Vagina (tissue), 2 donors: Measurements from ENCODE around the gene KRT33A. TPM values are rescaled to one million over a fixed set of nuclear protein-coding genes. Genes with fewer than 3 reads are reported as not detected.

Source experiments
- DNase-seq, 2 donors: peaks; one replicate each; pipeline ENCODE4 v3.0.0-alpha.2; 2017; ENCODE audit errors: extremely low spot score in 2 of 2
- H3K27ac ChIP-seq: fragments of 200-600 bp; sonication (generic); one replicate; pipeline ENCODE4 v1.5.1; 2019
- H3K27me3 ChIP-seq: fragments of 200-600 bp; sonication (generic); one replicate; pipeline ENCODE4 v1.5.1; 2019
- H3K36me3 ChIP-seq, 2 donors: fragments of 200-600 bp; sonication (generic); one replicate each; pipeline ENCODE4 v1.5.1; 2017 to 2019
- H3K4me1 ChIP-seq: fragments of 200-600 bp; sonication (generic); one replicate; pipeline ENCODE4 v1.5.1; 2019
- H3K4me3 ChIP-seq, 2 donors: fragments of 200-600 bp; sonication (generic); 1 replicate in 1 of 2; 2 replicates in 1 of 2; pipeline ENCODE4 v1.5.1; 2016 to 2019
- H3K9me3 ChIP-seq: fragments of 200-600 bp; sonication (generic); one replicate; pipeline ENCODE4 v1.5.1; 2019
- CTCF ChIP-seq, 3 experiments: fragments of 450-650 bp in 2 of 3; fragments of 200-600 bp in 1 of 3; sonication (generic) in 1 of 3; IDR thresholded peaks; one replicate each; pipeline ENCODE4 v1.5.1; 2017 to 2019; ENCODE audit warnings: antibody characterized with exemption in 3 of 3, mild to moderate bottlenecking in 2 of 3, moderate library complexity in 2 of 3
- POLR2A ChIP-seq, 2 donors: fragments of 450-650 bp; IDR thresholded peaks; one replicate each; pipeline ENCODE4 v1.6.1; 2017; ENCODE audit warnings: antibody characterized with exemption in 2 of 2, mild to moderate bottlenecking in 2 of 2, moderate library complexity in 2 of 2
- POLR2AphosphoS5 ChIP-seq, 2 donors: sonication (generic); formaldehyde crosslinking; IDR thresholded peaks; one replicate each; pipeline ENCODE4 v1.9.0; 2017; ENCODE audit warnings: antibody characterized with exemption in 2 of 2, mild to moderate bottlenecking in 2 of 2, low read depth in 1 of 2; ENCODE audit not compliant: insufficient read depth in 1 of 2
- intact Hi-C: fragments of 100-400 bp; cut with DNase I; formaldehyde crosslinking; loops from one replicate; pipeline ENCODE4 v1.15.1; 2023
- total RNA-seq: library from RNA; depleted of rRNA; stranded (reverse); fragments of >200 nt; gene quantifications from one replicate; pipeline ENCODE4 v1.2.3, GENCODE V29; 2016

The KRT33A gene
- total RNA-seq, 1 donor from 2014 or later, result 1.5 TPM

DNA sequence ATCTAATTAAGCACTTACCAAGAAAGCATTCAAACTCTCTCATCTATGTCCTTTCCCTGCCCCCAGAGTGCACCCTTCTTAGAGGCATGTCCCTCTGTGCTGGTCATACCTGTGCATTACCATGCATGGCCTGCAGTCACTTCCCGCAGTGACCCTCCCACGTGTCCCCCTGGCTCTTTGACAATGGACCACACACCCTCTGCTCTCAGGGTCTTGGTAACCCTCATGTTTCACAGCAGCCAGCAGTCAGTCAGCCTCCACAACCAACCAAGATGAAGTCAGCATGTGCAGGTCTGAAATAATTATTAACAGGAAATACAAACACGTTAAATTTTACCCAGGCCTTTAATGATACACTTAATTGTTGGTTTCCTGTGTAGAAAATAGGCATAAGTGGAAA, 10.1 kb downstream of the KRT33A start:
- peaks cover 21% of the 10 kb centered on the region for H3K4me1 ChIP-seq
- no peak for TF ChIP-seq POLR2A (IDR thresholded peaks at IDR 0.05)
- no peak for TF ChIP-seq POLR2AphosphoS5 (IDR thresholded peaks at IDR 0.05; ENCODE audit: insufficient read depth in 1 of 2, low read depth in 1 of 2)
- no peak for TF ChIP-seq CTCF (IDR thresholded peaks at IDR 0.05)
- H3K36me3 ChIP-seq, result no peaks in the 10 kb centered on the region
- H3K27me3 ChIP-seq, result no peaks in the 10 kb centered on the region
- DNase-seq, result no peak
- no peak overlapping the region for H3K27ac ChIP-seq
- H3K9me3 ChIP-seq, result no peaks in the 10 kb centered on the region
- H3K4me3 ChIP-seq, result no peak overlapping the region
- intact Hi-C loops, result no loop called here

DNA sequence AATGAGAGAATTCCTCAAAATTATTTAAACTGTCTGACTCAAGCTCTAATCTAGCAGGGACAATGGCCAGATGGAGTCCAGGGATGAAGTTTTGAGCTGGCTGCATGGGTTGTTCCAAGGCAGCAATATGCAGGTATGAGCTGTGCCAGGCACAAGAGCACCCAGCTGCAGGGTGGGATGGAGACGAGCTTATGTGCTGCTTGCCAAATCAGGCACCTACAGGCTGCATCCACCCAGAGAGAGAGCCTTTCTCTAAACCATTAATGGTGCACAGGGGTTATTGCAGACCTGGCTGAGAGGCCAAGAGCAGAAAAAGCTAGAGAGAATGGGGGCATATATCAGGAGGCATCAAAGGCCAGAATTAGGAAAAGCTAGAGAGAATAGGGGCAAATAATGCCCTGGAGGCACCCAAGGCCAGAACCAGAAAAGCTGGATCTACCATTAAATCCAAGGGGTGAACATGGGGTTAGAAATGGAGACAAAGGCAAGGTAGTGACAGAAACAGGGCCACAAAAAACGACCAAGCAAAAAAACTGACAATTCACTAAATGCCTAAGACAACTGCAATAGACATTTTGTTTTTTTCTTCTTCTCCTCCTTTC, 11.0 kb downstream of the KRT33A start:
- no peak overlapping the region for H3K4me3 ChIP-seq
- intact Hi-C loops, result no loop called here
- peak overlapping the region; percentile 50 for H3K27ac ChIP-seq
- H3K9me3 ChIP-seq, result no peaks in the 10 kb centered on the region
- no peaks in the 10 kb centered on the region for H3K36me3 ChIP-seq
- no peak for DNase-seq
- H3K27me3 ChIP-seq, result no peaks in the 10 kb centered on the region
- peaks cover 29% of the 10 kb centered on the region for H3K4me1 ChIP-seq
- TF ChIP-seq POLR2AphosphoS5 (IDR thresholded peaks at IDR 0.05; ENCODE audit: insufficient read depth in 1 of 2, low read depth in 1 of 2) (no peak), CTCF (IDR thresholded peaks at IDR 0.05) (no peak), POLR2A (IDR thresholded peaks at IDR 0.05) (no peak)

DNA sequence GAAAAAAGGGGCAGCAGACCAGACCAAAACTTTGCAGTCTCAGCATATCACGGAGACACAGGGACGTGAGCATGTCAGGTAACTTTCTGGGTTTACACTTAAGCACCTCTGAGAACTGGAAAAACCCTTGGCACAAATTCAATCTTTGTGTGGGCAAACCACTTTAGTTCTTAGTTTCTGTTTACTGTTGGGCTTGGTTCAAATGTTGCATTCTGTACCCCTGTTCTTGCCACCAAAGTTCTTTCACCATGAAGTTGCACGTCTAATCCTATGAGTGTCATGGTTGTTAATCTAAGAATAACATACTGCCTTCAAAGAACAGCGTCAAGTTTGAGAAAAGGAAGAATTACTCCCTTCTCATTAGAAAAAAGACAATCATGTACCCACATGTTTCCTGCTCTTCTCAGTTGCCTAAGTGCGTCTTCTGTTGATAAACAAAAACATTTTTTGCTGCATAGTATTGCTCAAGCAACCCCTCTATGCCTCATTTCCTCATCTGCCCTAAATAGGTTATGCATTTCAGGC, 11.6 kb downstream of the KRT33A start:
- intact Hi-C loops, result no loop called here
- Histone ChIP-seq H3K4me3 (no peak overlapping the region), H3K27ac (peak overlapping the region; percentile 50), H3K36me3 (no peaks in the 10 kb centered on the region), H3K4me1 (peaks cover 34% of the 10 kb centered on the region), H3K27me3 (no peaks in the 10 kb centered on the region), H3K9me3 (no peaks in the 10 kb centered on the region)
- no peak for DNase-seq
- TF ChIP-seq POLR2A (IDR thresholded peaks at IDR 0.05), result no peak
- TF ChIP-seq POLR2AphosphoS5 (IDR thresholded peaks at IDR 0.05; ENCODE audit: insufficient read depth in 1 of 2, low read depth in 1 of 2), result no peak
- TF ChIP-seq CTCF (IDR thresholded peaks at IDR 0.05), result no peak

GRCh38 chr17:41335747-41336146, 14.9 kb downstream of the KRT33A start:
- TF ChIP-seq POLR2A (IDR thresholded peaks at IDR 0.05), result no peak
- TF ChIP-seq CTCF (IDR thresholded peaks at IDR 0.05), result no peak
- TF ChIP-seq POLR2AphosphoS5 (IDR thresholded peaks at IDR 0.05; ENCODE audit: insufficient read depth in 1 of 2, low read depth in 1 of 2), result no peak
- Histone ChIP-seq H3K27me3 (no peaks in the 10 kb centered on the region), H3K9me3 (no peaks in the 10 kb centered on the region), H3K4me3 (no peak overlapping the region), H3K4me1 (peaks cover 34% of the 10 kb centered on the region), H3K36me3 (no peaks in the 10 kb centered on the region), H3K27ac (no peak overlapping the region)
- intact Hi-C loops, result no loop called here
- DNase-seq, result no peak
